ENCODE data around the gene LIPH. TPM values are rescaled to one million over a fixed set of nuclear protein-coding genes. Genes with fewer than 3 reads are reported as not detected.

LIPH gene
- total RNA-seq, 1 donor = not detected

- Histone ChIP-seq H4K20me1 (ENCODE audit: insufficient read depth, low read length) (no peaks in the 10 kb centered on the region), H3K36me3 (ENCODE audit: insufficient read depth, low read length) (no peaks in the 10 kb centered on the region), H3K4me3 (ENCODE audit: insufficient read depth, low read length) (peak within 1 kb of the TSS; percentile 98), H3K27ac (ENCODE audit: low read depth, low read length) (peak within 1 kb of the TSS; percentile 97), H2AFZ (ENCODE audit: low read length) (peak within 1 kb of the TSS; percentile 94), H3K79me2 (ENCODE audit: insufficient read depth, low read length) (peaks cover 34% of the 10 kb centered on the region), H3K27me3 (ENCODE audit: insufficient read depth, low read length) (no peaks in the 10 kb centered on the region), H3K9me3 (ENCODE audit: low read depth, low read length) (no peaks in the 10 kb centered on the region), H3K4me1 (ENCODE audit: insufficient read depth, low read length) (peaks cover 14% of the 10 kb centered on the region), H3K4me2 (ENCODE audit: insufficient read depth, low read length) (peak within 1 kb of the TSS; percentile 96)
- TF ChIP-seq CTCF (IDR thresholded peaks at IDR 0.05; ENCODE audit: extremely low read depth, low read depth, low read length) = no peak
- DNase-seq (ENCODE audit: insufficient read length, low spot score, missing footprints) = peak; percentile 96
Observed at GRCh38 chr3:185585859-185586685, 33.7 kb upstream of the LIPH start, which contains the start of gene SENP2. Gene SENP2 (plus strand): TSS chr3:185586295. CDS start chr3:185586414, 119 bp downstream.

- Histone ChIP-seq H3K27me3 (ENCODE audit: insufficient read depth, low read length) (no peaks in the 10 kb centered on the region), H3K4me1 (ENCODE audit: insufficient read depth, low read length) (peaks cover 14% of the 10 kb centered on the region), H3K4me2 (ENCODE audit: insufficient read depth, low read length) (peak overlapping the region; percentile 96), H2AFZ (ENCODE audit: low read length) (peak overlapping the region; percentile 94), H3K9me3 (ENCODE audit: low read depth, low read length) (no peaks in the 10 kb centered on the region), H3K36me3 (ENCODE audit: insufficient read depth, low read length) (no peaks in the 10 kb centered on the region), H3K27ac (ENCODE audit: low read depth, low read length) (peak overlapping the region; percentile 97), H4K20me1 (ENCODE audit: insufficient read depth, low read length) (no peaks in the 10 kb centered on the region), H3K79me2 (ENCODE audit: insufficient read depth, low read length) (peaks cover 34% of the 10 kb centered on the region), H3K4me3 (ENCODE audit: insufficient read depth, low read length) (peak overlapping the region; percentile 98)
- no peak for TF ChIP-seq CTCF (IDR thresholded peaks at IDR 0.05; ENCODE audit: extremely low read depth, low read depth, low read length)
- no peak for DNase-seq (ENCODE audit: insufficient read length, low spot score, missing footprints)
Observed at GRCh38 chr3:185585518-185585858, 33.1 kb upstream of the LIPH start.

- no peak overlapping the region for H3K27ac ChIP-seq (ENCODE audit: low read depth, low read length)
- no peaks in the 10 kb centered on the region for H4K20me1 ChIP-seq (ENCODE audit: insufficient read depth, low read length)
- no peaks in the 10 kb centered on the region for H3K36me3 ChIP-seq (ENCODE audit: insufficient read depth, low read length)
- H3K4me3 ChIP-seq (ENCODE audit: insufficient read depth, low read length) = no peak overlapping the region
- H2AFZ ChIP-seq (ENCODE audit: low read length) = no peak overlapping the region
- no peak for DNase-seq (ENCODE audit: insufficient read length, low spot score, missing footprints)
- no peak overlapping the region for H3K4me2 ChIP-seq (ENCODE audit: insufficient read depth, low read length)
- H3K79me2 ChIP-seq (ENCODE audit: insufficient read depth, low read length) = peaks cover 29% of the 10 kb centered on the region
- H3K9me3 ChIP-seq (ENCODE audit: low read depth, low read length) = no peaks in the 10 kb centered on the region
- H3K4me1 ChIP-seq (ENCODE audit: insufficient read depth, low read length) = peaks cover 14% of the 10 kb centered on the region
- no peak for TF ChIP-seq CTCF (IDR thresholded peaks at IDR 0.05; ENCODE audit: extremely low read depth, low read depth, low read length)
- no peaks in the 10 kb centered on the region for H3K27me3 ChIP-seq (ENCODE audit: insufficient read depth, low read length)
Observed at GRCh38 chr3:185584686-185585085, 32.3 kb upstream of the LIPH start.

- H3K79me2 ChIP-seq (ENCODE audit: insufficient read depth, low read length) = peaks cover 22% of the 10 kb centered on the region
- no peaks in the 10 kb centered on the region for H3K27me3 ChIP-seq (ENCODE audit: insufficient read depth, low read length)
- no peaks in the 10 kb centered on the region for H4K20me1 ChIP-seq (ENCODE audit: insufficient read depth, low read length)
- H3K9me3 ChIP-seq (ENCODE audit: low read depth, low read length) = no peaks in the 10 kb centered on the region
- no peak overlapping the region for H3K4me2 ChIP-seq (ENCODE audit: insufficient read depth, low read length)
- no peaks in the 10 kb centered on the region for H3K36me3 ChIP-seq (ENCODE audit: insufficient read depth, low read length)
- no peak overlapping the region for H3K4me3 ChIP-seq (ENCODE audit: insufficient read depth, low read length)
- no peak for DNase-seq (ENCODE audit: insufficient read length, low spot score, missing footprints)
- H2AFZ ChIP-seq (ENCODE audit: low read length) = no peak overlapping the region
- no peak overlapping the region for H3K27ac ChIP-seq (ENCODE audit: low read depth, low read length)
- TF ChIP-seq CTCF (IDR thresholded peaks at IDR 0.05; ENCODE audit: extremely low read depth, low read depth, low read length) = no peak
- H3K4me1 ChIP-seq (ENCODE audit: insufficient read depth, low read length) = peaks cover 14% of the 10 kb centered on the region
Observed at GRCh38 chr3:185583925-185584324, 31.5 kb upstream of the LIPH start.
